NB4 (cell line): Measurements from ENCODE around the gene IQGAP2.

Experiments
- DNase-seq: peaks from one replicate; pipeline ENCODE4 v3.0.0; 2010; ENCODE audit warnings: low read depth
- H3K4me3 ChIP-seq: one replicate; pipeline ENCODE4 v1.5.1; 2011; ENCODE audit warnings: mild to moderate bottlenecking, low read depth, low read length, moderate library complexity
- MYC ChIP-seq: IDR thresholded peaks from 2 replicates; pipeline ENCODE4 v1.6.1; 2011; ENCODE audit warnings: low read depth, low read length
- POLR2A ChIP-seq: IDR thresholded peaks from 2 replicates; pipeline ENCODE4 v1.6.1; 2011; ENCODE audit warnings: mild to moderate bottlenecking; ENCODE audit not compliant: insufficient read length; ENCODE audit errors: extremely low read depth
- TF ChIP-seq, protein P1 (sequence below): IDR thresholded peaks from one replicate; pipeline ENCODE4 v1.5.1; 2012; ENCODE audit warnings: low read depth, low read length
- TF ChIP-seq, protein P2 (sequence below): IDR thresholded peaks from 2 replicates; pipeline ENCODE4 v1.6.1; 2011; ENCODE audit warnings: low read depth, low read length

Gene IQGAP2

DNA sequence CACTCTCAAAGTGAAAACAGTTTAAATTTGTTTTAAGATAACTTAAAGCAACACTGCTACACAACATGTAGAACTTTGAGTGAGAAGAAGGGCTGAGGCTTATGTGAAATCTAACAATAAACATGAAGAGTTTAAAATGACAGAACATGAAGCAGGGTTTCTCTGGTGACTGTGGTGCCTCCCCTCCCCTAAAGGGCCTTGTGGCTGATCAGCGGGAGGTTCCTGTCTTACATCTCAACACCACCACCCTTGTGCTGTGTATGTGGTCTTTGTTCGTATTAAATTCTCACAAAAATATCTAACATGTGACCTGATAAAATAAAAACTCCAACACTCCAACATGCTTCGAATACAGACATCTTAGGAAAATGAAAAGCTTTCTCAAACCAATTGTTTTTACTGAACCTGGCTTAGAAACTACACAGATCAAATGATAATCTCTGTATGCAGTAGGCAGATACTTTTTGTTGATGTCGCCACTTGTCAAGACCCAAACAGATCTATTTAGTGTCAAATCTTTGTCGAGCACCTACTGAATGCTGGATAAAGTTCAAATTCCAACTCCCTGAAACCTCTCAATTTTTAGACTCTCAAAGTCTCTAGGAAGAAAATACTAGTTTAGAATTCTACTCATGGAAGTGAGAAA lies 9.9 kb upstream of the IQGAP2 start:
- DNase-seq = peak; percentile 70
- peak; percentile 44; the same call in 1 of the 2 replicates for TF ChIP-seq MYC
- TF ChIP-seq POLR2A = no peak
- TF ChIP-seq, protein P1, sequence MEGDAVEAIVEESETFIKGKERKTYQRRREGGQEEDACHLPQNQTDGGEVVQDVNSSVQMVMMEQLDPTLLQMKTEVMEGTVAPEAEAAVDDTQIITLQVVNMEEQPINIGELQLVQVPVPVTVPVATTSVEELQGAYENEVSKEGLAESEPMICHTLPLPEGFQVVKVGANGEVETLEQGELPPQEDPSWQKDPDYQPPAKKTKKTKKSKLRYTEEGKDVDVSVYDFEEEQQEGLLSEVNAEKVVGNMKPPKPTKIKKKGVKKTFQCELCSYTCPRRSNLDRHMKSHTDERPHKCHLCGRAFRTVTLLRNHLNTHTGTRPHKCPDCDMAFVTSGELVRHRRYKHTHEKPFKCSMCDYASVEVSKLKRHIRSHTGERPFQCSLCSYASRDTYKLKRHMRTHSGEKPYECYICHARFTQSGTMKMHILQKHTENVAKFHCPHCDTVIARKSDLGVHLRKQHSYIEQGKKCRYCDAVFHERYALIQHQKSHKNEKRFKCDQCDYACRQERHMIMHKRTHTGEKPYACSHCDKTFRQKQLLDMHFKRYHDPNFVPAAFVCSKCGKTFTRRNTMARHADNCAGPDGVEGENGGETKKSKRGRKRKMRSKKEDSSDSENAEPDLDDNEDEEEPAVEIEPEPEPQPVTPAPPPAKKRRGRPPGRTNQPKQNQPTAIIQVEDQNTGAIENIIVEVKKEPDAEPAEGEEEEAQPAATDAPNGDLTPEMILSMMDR = no peak
- TF ChIP-seq, protein P2, sequence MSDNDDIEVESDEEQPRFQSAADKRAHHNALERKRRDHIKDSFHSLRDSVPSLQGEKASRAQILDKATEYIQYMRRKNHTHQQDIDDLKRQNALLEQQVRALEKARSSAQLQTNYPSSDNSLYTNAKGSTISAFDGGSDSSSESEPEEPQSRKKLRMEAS = peak; percentile 62; the same call in 1 of the 2 replicates
- H3K4me3 ChIP-seq = no peak overlapping the region

DNA sequence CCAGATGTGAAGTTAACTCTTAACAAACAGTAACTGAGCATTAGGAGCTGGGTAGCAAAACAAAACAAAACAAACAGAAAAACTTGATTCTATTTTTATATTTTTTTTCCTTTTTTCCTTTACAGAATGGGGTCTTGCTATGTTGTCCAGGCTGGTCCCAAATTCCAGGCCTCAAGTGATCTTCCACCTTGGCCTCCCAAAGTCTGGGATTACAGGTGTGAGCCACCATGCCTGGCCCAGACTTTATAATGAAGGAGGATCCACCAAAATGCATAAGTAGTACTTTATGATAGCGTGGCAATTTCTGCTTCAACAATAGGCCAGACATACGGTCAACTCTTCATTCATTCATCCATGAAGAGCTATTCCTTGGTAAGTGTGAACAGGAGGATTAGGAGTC lies 5.9 kb upstream of the IQGAP2 start:
- TF ChIP-seq, protein P1 = no peak
- TF ChIP-seq MYC = no peak
- no peak for TF ChIP-seq POLR2A
- TF ChIP-seq, protein P2 = no peak
- H3K4me3 ChIP-seq = no peak overlapping the region
- DNase-seq = no peak

DNA sequence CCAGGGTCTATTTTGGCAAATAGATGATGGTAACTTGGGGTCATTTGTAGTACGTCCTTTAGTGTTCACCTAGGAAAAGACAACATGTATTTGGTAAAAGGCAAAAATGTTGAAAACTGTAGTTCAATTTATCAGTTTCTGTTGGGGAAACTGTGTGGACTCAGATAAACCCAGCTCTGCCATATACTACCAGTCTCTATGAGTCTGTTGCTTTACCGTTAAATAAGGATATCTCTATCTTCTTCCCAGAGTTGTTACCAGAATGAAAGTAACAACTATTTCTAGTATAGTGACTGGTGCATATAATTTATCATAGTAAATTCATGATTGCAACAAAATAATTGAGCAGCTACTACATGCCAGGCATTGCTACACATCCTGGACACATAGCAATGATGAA lies 3.8 kb upstream of the IQGAP2 start:
- no peak overlapping the region for H3K4me3 ChIP-seq
- no peak for DNase-seq
- TF ChIP-seq POLR2A = no peak
- TF ChIP-seq, protein P2 = no peak
- TF ChIP-seq, protein P1 = no peak
- TF ChIP-seq MYC = no peak

DNA sequence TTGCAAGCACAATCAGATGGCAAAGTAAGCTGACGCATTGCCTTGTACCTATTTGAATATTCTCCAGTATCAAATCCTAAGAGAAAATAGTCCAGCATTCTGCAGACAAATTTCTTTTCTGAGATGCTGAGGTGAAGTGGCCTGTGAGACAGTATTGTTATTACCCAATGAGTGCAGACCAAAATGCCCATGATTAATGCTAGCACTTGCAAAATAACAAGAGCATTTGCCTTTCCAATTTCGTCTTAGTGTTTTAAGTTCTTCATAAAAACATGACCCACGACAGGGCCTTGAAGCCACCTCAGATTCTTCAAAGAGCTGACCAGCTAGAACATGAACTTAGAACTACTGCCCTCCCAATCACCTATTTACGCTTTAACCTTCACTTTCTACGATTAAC lies 2.6 kb upstream of the IQGAP2 start:
- TF ChIP-seq MYC = no peak
- TF ChIP-seq POLR2A = no peak
- TF ChIP-seq, protein P2 = no peak
- TF ChIP-seq, protein P1 = no peak
- no peak overlapping the region for H3K4me3 ChIP-seq
- peak; percentile 54 for DNase-seq

DNA sequence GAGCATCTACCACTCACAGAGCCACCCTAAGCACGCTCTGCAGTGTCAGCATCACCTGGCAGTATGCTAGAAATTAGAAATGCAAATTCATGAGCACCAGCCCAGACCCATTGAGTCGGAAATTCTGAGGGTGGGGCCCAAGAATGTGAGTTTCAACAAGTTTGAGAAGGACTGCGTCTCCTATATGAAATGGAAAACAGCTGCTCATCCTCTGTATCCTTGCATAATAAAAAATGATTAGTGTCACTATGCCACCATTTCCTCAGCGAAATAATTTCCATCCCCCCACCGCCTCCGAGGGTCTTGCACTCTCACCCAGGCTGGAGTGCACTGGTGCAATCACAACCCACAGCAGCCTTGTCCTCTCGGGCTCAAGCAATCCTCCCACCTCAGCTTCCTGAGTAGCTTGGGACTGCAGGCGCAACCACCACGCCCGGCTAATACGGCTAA lies 1.3 kb upstream of the IQGAP2 start:
- TF ChIP-seq, protein P2 = no peak
- TF ChIP-seq, protein P1 = no peak
- TF ChIP-seq POLR2A (no peak), MYC (no peak)
- H3K4me3 ChIP-seq = peak overlapping the region; percentile 44
- DNase-seq = peak; percentile 85
